Bronchial epithelial cell (primary cell): Measurements from ENCODE around the gene MLST8. TPM values are rescaled to one million over a fixed set of nuclear protein-coding genes. Genes with fewer than 3 reads are reported as not detected.

Experiments used
- DNase-seq: peaks from one replicate; pipeline ENCODE4 v3.0.0-alpha.2; 2010; ENCODE audit warnings: low read depth
- FAIRE-seq: peaks from 2 replicates; lab custom pipeline; 2011; peaks lifted over from hg19 to GRCh38; lab: Jason Lieb, UNC
- H3K27me3 ChIP-seq: 2 replicates; pipeline ENCODE4 v1.5.1; 2011; ENCODE audit warnings: low read length; ENCODE audit not compliant: control insufficient read depth, insufficient read depth
- H3K36me3 ChIP-seq: 2 replicates; pipeline ENCODE4 v1.5.1; 2011; ENCODE audit warnings: low read length; ENCODE audit not compliant: control insufficient read depth, insufficient read depth
- H3K4me3 ChIP-seq: 2 replicates; pipeline ENCODE4 v1.5.1; 2011; ENCODE audit warnings: mild to moderate bottlenecking, low read depth, low read length, control low read depth
- CTCF ChIP-seq: IDR thresholded peaks from 2 replicates; pipeline ENCODE4 v1.5.1; 2011; ENCODE audit warnings: mild to moderate bottlenecking, moderate library complexity, low read length, control low read depth, inconsistent platforms; ENCODE audit not compliant: insufficient read depth, severe bottlenecking
- total RNA-seq: library from RNA; depleted of rRNA; stranded (reverse); fragments of >200 nt; gene quantifications from 2 replicates; pipeline ENCODE4 v1.2.1, GENCODE V29; 2014

Gene MLST8
- total RNA-seq, 1 donor from 2014 or later, result 11.6 TPM

GRCh38 chr16:2183671-2184070, 21.6 kb upstream of the MLST8 start:
- TF ChIP-seq CTCF, result no peak
- FAIRE-seq (no peak), DNase-seq (no peak)
- Histone ChIP-seq H3K27me3 (no peaks in the 10 kb centered on the region), H3K4me3 (no peak overlapping the region), H3K36me3 (no peaks in the 10 kb centered on the region)

DNA sequence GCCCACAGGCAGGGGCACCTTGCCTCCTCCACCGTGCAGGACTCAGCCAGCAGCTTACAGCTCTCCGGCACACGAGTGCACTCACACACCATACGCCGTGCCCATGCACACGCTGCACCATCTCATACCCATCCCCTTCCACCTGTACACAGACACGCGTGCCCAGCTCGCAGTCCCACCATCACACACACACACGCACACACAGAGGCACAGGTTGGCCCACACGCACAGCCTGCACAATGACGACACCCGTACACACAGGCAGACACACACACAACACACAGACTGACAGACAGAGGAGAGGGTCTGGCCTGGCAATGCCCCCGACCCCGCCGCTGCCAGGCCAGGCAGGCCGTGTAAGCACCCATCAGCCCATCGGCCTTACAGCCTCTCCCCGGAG, 20.9 kb upstream of the MLST8 start:
- no peaks in the 10 kb centered on the region for H3K36me3 ChIP-seq
- H3K4me3 ChIP-seq, result no peak overlapping the region
- no peak for DNase-seq
- no peak for TF ChIP-seq CTCF
- H3K27me3 ChIP-seq, result no peaks in the 10 kb centered on the region
- FAIRE-seq, result no peak

DNA sequence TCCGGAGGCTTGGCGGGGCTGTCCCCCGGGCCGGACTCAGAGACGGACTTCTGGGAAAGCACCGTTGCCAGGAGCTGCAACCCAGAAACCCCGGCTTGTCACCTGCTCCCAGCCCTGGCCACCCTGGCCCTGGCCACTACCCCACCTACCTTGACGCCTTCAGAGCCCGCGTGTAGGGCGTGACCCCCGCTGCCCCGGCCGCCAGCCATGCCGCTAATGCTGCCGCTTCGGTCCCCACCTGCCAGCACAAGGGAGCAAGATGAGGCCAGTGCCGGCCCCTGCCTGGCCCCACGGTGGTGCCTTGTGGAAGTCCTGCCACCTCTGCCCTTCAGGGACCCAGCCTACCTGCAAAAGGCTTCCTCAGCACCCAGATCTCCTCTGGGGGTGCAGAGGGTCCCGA, 20.3 kb upstream of the MLST8 start:
- H3K36me3 ChIP-seq, result no peaks in the 10 kb centered on the region
- DNase-seq (no peak), FAIRE-seq (no peak)
- H3K4me3 ChIP-seq, result no peak overlapping the region
- TF ChIP-seq CTCF, result no peak
- no peaks in the 10 kb centered on the region for H3K27me3 ChIP-seq

- DNase-seq (no peak), FAIRE-seq (no peak)
- Histone ChIP-seq H3K36me3 (no peaks in the 10 kb centered on the region), H3K4me3 (no peak overlapping the region), H3K27me3 (no peaks in the 10 kb centered on the region)
- no peak for TF ChIP-seq CTCF
Measured at GRCh38 chr16:2186064-2186463, 19.2 kb upstream of the MLST8 start.

DNA sequence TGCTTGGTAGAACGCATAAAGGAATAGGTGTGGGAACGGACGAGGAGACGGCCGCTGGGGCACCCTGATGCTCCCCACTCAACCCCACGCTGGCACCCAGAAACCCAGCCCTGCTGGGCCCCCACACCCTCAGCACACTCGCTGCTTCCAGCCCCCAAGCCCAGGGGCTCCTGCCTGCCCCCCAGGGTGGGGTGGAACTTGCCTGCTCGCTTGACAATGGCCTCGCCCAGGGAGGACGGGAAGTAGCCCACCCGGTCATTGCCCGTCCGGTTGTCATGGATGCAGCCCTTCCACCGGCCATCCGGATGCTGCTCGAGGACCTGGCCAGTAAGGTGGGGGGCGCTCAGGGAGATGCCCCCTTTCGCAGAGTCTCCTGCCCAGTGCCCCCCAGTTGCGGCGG, 18.7 kb upstream of the MLST8 start:
- no peaks in the 10 kb centered on the region for H3K36me3 ChIP-seq
- H3K4me3 ChIP-seq, result no peak overlapping the region
- no peak for FAIRE-seq
- H3K27me3 ChIP-seq, result no peaks in the 10 kb centered on the region
- TF ChIP-seq CTCF, result no peak
- DNase-seq, result no peak

GRCh38 chr16:2187212-2187611, 18.0 kb upstream of the MLST8 start:
- no peak for TF ChIP-seq CTCF
- DNase-seq (no peak), FAIRE-seq (no peak)
- Histone ChIP-seq H3K36me3 (no peaks in the 10 kb centered on the region), H3K27me3 (no peaks in the 10 kb centered on the region), H3K4me3 (no peak overlapping the region)
